DMS53 (cell line): ENCODE data around the gene TFF2.

Experiments used
- DNase-seq: peaks from one replicate; lab custom pipeline; 2025; lab: John Stamatoyannopoulos, UW

Gene TFF2

GRCh38 chr21:42350927-42351426 is at the start of gene TFF2:
Gene TFF2, minus strand, starts transcription at chr21:42350994. Its CDS starts 37 bp downstream, at chr21:42350957.
- no peak for DNase-seq

GRCh38 chr21:42400525-42400924 is 49.7 kb upstream of the TFF2 start:
- DNase-seq: no peak

- DNase-seq: no peak
Observed at GRCh38 chr21:42398436-42399028, 47.7 kb upstream of the TFF2 start.

- DNase-seq: no peak
Observed at GRCh38 chr21:42397746-42398394, 47.1 kb upstream of the TFF2 start.

GRCh38 chr21:42396799-42397745 is 46.3 kb upstream of the TFF2 start:
- DNase-seq: no peak

- no peak for DNase-seq
Observed at GRCh38 chr21:42395905-42396651, 45.3 kb upstream of the TFF2 start, which contains the start of gene TMPRSS3. Gene TMPRSS3, minus strand, starts transcription at chr21:42396052. Its CDS starts 635 bp downstream, at chr21:42395417.

- DNase-seq: no peak
Observed at GRCh38 chr21:42395302-42395701, 44.5 kb upstream of the TFF2 start.

- no peak for DNase-seq
Observed at GRCh38 chr21:42393443-42393950, 42.7 kb upstream of the TFF2 start.

- DNase-seq: no peak
Observed at GRCh38 chr21:42392731-42393442, 42.1 kb upstream of the TFF2 start.

- DNase-seq: no peak
Observed at GRCh38 chr21:42391297-42391696, 40.5 kb upstream of the TFF2 start.

GRCh38 chr21:42390696-42391095 is 39.9 kb upstream of the TFF2 start:
- no peak for DNase-seq

GRCh38 chr21:42390193-42390592 is 39.4 kb upstream of the TFF2 start:
- no peak for DNase-seq

- DNase-seq: peak; percentile 85
Observed at GRCh38 chr21:42389449-42389835, 38.6 kb upstream of the TFF2 start.

- DNase-seq: peak; percentile 70
Observed at GRCh38 chr21:42388740-42389448, 38.1 kb upstream of the TFF2 start.

GRCh38 chr21:42387843-42388340 is 37.1 kb upstream of the TFF2 start:
- DNase-seq: no peak

GRCh38 chr21:42387164-42387563 is 36.4 kb upstream of the TFF2 start:
- DNase-seq: no peak

GRCh38 chr21:42386034-42386591 is 35.3 kb upstream of the TFF2 start:
- no peak for DNase-seq

GRCh38 chr21:42385619-42386018 is 34.8 kb upstream of the TFF2 start:
- no peak for DNase-seq

GRCh38 chr21:42384989-42385388 is 34.2 kb upstream of the TFF2 start:
- DNase-seq: no peak
